ENCODE data around the gene GHRL. TPM values are rescaled to one million over a fixed set of nuclear protein-coding genes. Genes with fewer than 3 reads are reported as not detected.
"Not testable (repeated sequence)": the region's sequence is repeated elsewhere in the genome, so short reads cannot be mapped to it uniquely, and the experiment has no call there.

The GHRL gene
- total RNA-seq, 1 experiment from 2014 or later: not detected

DNA sequence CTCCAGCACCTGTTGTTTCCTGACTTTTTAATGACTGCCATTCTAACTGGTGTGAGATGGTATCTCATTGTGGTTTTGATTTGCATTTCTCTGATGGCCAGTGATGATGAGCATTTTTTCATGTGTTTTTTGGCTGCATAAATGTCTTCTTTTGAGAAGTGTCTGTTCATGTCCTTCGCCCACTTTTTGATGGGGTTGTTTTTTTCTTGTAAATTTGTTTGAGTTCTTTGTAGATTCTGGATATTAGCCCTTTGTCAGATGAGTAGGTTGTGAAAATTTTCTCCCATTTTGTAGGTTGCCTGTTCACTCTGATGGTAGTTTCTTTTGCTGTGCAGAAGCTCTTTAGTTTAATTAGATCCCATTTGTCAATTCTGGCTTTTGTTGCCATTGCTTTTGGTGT, 5.3 kb upstream of the GHRL start:
- not testable (repeated sequence) for DNase-seq; H3K27me3 ChIP-seq (ENCODE audit: control insufficient read depth, insufficient read depth, low read length); H3K4me3 ChIP-seq (ENCODE audit: insufficient read depth, low read depth, low read length)
- peaks cover 27% of the 10 kb centered on the region for H3K36me3 ChIP-seq (replicated peaks; ENCODE audit: control insufficient read depth, insufficient read depth, low read length)

DNA sequence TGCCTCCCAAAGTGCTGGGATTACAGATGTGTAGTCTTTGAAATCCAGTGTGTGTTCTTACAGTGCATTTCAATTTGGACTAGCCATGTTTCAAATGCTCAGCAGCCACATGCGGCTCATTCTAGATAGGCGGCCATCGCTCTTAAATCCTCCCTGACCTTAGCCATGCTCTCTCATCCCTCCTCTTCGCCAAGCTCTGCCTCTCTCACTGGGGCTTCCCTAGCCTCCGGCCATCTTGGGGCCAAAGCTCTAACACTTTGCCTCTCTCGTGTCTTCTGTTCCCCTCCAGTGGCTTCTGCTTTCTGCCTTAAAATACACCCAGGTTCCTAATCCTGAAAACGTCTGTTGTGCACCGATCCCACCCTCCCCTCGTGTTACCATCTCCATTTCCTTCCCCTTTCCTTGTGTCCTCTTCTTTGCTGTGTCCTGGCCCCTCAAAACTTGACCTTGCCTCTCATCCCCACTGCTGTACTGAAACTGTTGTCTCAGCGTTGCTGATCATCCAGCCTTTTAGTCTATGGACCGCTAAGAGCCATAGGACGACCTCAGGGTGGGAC, 1.4 kb upstream of the GHRL start:
- Histone ChIP-seq H3K27me3 (ENCODE audit: control insufficient read depth, insufficient read depth, low read length) (no peaks in the 10 kb centered on the region), H3K4me3 (ENCODE audit: insufficient read depth, low read depth, low read length) (no peak overlapping the region), H3K36me3 (replicated peaks; ENCODE audit: control insufficient read depth, insufficient read depth, low read length) (peaks cover 7% of the 10 kb centered on the region)
- no peak for DNase-seq

DNA sequence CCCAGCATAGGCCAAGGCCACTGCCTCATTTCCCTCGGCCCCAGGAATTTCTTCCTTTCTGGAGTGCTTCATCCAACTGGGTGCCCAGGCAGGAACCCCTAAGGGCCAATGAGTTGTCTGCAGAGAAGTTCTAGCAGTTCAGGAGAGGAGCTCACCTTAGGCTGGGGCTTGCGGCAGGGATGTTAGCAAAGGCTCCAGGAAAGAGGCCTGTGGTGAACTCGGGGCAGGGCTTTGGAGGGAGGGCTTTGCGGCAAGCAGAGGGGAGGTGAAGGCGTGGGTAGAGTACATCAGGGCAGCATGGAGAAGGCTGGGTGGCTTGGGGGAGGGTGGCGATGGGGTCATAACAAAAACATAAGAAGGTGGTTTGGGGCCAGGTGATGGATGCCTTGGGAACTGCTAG, 1.1 kb downstream of the GHRL start:
- Histone ChIP-seq H3K4me3 (ENCODE audit: insufficient read depth, low read depth, low read length) (no peak overlapping the region), H3K27me3 (ENCODE audit: control insufficient read depth, insufficient read depth, low read length) (no peaks in the 10 kb centered on the region), H3K36me3 (replicated peaks; ENCODE audit: control insufficient read depth, insufficient read depth, low read length) (peaks cover 13% of the 10 kb centered on the region)
- DNase-seq: no peak

DNA sequence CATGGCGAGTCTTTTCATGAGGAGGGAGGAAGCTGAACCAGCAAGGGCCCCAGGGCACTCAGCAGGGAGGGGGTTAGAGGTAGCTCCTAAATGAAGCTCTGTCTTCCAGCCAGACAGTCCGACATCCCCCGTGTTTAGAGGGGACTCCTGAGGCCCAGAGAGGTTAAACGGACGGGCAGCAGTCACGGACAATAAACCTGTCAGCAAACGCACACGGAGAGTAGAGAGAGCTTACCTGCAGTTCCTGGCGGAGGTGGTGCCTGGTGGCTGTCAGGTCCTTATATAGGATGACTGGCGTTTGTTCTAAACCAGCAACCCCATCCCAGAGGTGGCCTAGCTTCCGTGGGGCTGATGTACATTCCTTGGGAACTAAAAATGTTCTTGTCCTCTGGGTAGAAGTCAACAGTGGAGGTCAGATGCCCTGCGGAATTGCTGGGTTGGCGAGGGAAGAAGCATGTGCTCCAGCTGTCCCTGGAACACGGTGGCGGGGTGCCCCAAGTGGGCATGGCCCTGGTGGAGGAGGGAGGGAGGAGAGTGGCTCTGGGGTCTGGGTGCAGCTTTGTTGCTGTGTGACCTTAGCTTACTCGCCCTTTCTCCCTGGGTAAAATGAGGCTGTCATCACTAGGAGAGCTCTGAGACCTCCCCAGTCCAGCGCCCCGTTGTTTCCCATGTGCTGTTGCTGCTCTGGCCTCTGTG, 2.1 kb downstream of the GHRL start:
- DNase-seq: no peak
- Histone ChIP-seq H3K36me3 (replicated peaks; ENCODE audit: control insufficient read depth, insufficient read depth, low read length) (peaks cover 13% of the 10 kb centered on the region), H3K4me3 (ENCODE audit: insufficient read depth, low read depth, low read length) (no peak overlapping the region), H3K27me3 (ENCODE audit: control insufficient read depth, insufficient read depth, low read length) (no peaks in the 10 kb centered on the region)

DNA sequence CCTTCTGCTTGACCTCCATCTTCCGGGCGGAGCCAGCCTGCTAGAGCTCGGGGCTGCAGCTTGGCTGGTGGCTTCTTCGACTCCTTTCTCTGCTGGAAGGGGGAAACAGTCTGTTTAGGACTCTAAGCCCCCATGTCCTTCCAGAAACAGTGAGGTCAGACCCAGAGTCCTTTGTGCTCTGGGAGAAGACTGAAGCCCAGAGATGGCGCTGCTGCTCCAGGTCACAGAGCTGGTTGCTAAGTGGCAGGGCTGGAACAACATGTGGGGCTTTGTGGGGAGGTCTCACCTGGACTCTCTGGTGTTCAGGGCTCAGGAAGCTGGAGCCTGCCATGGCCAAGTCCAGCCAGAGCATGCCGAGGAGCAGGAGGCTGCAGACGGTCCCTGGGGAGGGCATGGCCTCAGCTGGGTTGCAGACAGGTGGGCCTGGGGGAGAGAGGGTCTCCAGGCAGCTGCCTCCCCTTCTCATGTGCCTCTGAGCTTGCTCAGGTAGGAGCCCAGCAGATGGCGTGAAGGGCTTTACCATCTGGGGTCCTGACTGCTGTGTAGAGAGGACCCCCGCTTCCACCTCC, 2.9 kb downstream of the GHRL start:
- Histone ChIP-seq H3K4me3 (ENCODE audit: insufficient read depth, low read depth, low read length) (no peak overlapping the region), H3K27me3 (ENCODE audit: control insufficient read depth, insufficient read depth, low read length) (no peaks in the 10 kb centered on the region), H3K36me3 (replicated peaks; ENCODE audit: control insufficient read depth, insufficient read depth, low read length) (peaks cover 13% of the 10 kb centered on the region)
- DNase-seq: no peak

DNA sequence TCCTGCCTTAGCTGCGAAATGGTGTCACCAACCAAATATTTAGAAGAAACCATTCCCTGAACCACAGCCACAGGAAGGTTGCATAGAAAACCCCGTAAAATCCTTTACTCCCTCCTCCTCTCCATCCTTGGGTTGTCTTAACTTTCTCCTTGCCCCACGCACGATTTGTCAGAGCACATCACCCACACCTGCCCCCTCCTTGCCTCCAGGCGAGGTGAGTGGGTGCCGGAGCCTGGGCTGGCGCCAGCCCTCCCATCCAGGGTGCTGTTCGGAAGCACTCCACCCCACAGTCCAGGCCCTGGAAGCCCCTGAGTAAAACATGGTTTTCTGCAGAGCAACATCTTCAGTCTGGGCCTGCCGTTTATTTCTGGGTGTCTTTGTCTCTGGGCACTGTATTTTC, 3.7 kb downstream of the GHRL start:
- Histone ChIP-seq H3K4me3 (ENCODE audit: insufficient read depth, low read depth, low read length) (no peak overlapping the region), H3K36me3 (replicated peaks; ENCODE audit: control insufficient read depth, insufficient read depth, low read length) (peaks cover 12% of the 10 kb centered on the region), H3K27me3 (ENCODE audit: control insufficient read depth, insufficient read depth, low read length) (no peaks in the 10 kb centered on the region)
- no peak for DNase-seq

DNA sequence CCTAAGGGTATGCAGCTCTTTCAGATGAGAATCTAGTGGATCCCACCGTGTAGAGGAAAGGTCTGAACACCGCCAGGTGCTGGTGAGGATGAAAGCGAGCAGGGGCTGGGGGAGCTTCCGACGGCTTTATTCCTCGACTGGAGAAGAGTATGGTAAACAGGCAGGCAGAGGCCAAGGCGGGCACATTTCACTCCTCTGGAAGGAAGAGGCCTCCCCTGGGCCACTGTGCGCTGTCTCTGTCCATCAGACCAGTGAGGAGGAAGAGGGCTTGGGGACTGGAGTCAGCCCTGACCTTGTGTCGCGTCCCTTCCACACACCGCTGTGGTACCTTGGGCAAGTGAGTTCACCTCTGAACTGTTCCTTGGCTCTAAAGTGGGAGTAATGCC, 4.2 kb downstream of the GHRL start:
- Histone ChIP-seq H3K27me3 (ENCODE audit: control insufficient read depth, insufficient read depth, low read length) (no peaks in the 10 kb centered on the region), H3K36me3 (replicated peaks; ENCODE audit: control insufficient read depth, insufficient read depth, low read length) (peaks cover 13% of the 10 kb centered on the region), H3K4me3 (ENCODE audit: insufficient read depth, low read depth, low read length) (no peak overlapping the region)
- no peak for DNase-seq

DNA sequence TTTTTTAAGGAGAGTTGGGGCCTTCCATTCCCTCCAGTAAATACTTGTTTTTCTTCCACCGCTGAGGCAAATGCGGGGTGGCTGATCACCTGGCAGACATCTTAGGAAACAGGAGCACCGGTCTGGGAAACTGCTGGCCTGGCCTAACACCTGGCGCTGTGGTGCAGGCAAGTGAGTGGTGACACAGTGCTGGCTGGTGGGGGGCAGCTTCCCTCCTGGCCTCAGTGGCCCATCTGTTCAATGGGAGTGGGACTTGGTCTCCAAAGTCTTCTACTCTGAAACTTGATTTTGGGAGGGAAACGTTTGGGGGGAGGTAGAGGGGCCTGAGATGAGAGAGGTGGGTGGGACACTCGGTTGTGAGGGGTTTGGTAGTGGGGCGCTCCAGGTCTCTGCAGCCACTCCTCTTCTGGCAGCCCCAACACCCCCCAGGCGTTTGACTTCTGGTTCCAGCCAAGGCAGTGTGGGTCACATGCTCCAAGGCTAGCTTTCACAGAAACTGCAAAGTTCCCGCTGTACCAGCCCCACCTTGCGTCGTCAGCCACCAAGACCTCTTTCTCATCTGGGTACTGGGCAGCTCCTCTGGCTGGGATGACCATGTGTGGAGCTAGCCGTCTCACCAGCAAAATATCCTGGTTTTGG, 4.7 kb downstream of the GHRL start:
- peaks cover 16% of the 10 kb centered on the region for H3K36me3 ChIP-seq (replicated peaks; ENCODE audit: control insufficient read depth, insufficient read depth, low read length)
- DNase-seq: no peak
- no peaks in the 10 kb centered on the region for H3K27me3 ChIP-seq (ENCODE audit: control insufficient read depth, insufficient read depth, low read length)
- no peak overlapping the region for H3K4me3 ChIP-seq (ENCODE audit: insufficient read depth, low read depth, low read length)

DNA sequence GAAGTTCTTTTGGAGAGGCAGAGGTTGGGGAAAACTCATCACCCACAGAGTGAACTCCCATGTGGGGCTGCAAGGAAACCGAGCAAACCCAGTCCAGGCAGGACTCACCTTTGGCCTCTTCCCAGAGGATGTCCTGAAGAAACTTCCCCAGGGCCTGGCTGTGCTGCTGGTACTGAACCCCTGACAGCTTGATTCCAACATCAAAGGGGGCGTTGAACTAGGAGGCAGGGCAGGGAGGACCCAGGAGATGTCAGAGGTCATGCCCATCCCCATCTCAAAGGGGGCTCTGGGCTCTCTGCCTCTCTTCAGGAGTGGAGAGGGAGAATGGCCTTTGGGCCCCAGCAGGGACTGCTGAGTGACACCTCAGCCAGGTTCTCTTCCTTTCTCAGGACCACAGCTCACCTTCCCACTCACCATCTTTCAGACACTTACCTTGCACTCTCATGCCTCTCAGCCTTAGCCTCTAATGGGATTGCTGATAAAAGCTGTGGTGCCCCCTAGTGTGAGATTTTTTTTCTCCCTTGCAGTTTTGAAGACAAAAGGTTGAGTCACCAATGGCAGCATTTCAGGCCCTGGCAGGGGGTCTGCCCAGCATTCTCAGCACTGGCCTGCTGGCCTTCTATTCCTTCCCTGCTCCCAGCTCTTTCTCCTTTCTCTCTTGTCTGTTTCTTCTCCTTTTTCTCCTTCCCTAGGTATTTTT, 6.0 kb downstream of the GHRL start:
- H3K27me3 ChIP-seq (ENCODE audit: control insufficient read depth, insufficient read depth, low read length): no peaks in the 10 kb centered on the region
- peak; percentile 79 for DNase-seq

DNA sequence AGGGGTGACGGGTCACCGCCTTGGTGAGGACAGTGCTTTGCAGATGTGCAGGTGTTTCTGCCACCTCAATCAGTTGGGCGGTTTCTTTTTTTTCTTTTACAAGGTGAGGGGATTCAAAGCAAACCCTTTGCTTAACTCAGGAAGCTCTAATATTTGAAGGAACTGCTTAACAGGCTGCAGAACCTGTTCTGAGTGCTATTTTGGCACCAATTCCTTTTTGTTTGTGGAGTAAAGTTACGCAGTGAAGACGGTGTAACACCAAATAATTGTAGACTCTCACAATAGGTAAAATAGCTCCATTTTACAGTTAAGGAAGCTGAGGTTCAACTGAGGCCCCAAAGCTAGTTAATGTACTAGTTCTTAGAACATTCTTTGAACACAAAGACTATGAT, 6.6 kb downstream of the GHRL start:
- H3K27me3 ChIP-seq (ENCODE audit: control insufficient read depth, insufficient read depth, low read length): no peaks in the 10 kb centered on the region
- DNase-seq: no peak

More for the DNA sequence above, 6.0 kb downstream of the GHRL start:
- peaks cover 12% of the 10 kb centered on the region for H3K36me3 ChIP-seq (replicated peaks; ENCODE audit: control insufficient read depth, insufficient read depth, low read length)
- no peak overlapping the region for H3K4me3 ChIP-seq (ENCODE audit: insufficient read depth, low read depth, low read length)

DNA sequence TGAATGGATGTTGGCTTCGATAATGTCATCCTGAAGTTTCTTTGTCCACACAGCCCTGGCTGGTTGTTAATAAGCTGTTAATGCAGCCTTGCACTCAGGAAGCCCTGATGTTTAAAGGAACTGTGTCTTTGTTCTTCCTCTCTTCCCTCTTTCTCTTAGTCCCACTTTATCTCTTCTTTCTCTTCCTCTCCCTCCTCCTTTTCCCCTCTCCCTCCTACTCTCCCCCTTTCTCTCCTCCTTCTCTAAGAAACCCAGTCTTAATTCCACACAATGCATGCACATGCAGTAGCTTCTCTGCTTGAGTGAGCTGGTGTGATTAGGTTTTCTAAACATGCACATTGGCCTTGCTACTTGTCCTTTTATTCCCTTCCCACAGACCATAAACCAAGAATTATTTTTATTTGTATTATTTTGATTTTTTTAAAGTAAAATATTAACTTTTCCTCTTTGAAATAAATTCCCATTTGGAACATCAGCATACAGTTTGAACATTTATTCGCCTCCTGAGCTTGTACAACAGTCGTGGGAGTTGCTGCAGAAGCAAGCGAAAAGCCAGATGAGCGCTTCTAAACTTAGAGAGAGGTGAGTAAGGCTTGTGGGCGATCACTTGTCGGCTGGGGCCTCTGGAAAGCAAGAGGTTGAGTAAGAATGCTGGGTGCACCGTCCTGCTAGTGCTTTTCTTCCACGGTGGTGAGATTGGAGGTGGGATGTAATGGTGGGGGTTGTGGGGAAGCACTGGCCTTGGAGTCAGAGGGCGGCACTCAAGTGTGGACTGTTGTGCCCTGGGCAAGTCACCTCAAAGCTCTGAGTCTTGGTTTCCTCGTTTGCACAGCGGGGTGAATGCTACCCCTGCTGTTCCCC, 7.2 kb downstream of the GHRL start:
- H3K36me3 ChIP-seq (replicated peaks; ENCODE audit: control insufficient read depth, insufficient read depth, low read length): peaks cover 14% of the 10 kb centered on the region
- DNase-seq: no peak
- H3K27me3 ChIP-seq (ENCODE audit: control insufficient read depth, insufficient read depth, low read length): no peaks in the 10 kb centered on the region
- no peak overlapping the region for H3K4me3 ChIP-seq (ENCODE audit: insufficient read depth, low read depth, low read length)

More for the DNA sequence above, 6.6 kb downstream of the GHRL start:
- H3K36me3 ChIP-seq (replicated peaks; ENCODE audit: control insufficient read depth, insufficient read depth, low read length): peaks cover 12% of the 10 kb centered on the region
- H3K4me3 ChIP-seq (ENCODE audit: insufficient read depth, low read depth, low read length): no peak overlapping the region

DNA sequence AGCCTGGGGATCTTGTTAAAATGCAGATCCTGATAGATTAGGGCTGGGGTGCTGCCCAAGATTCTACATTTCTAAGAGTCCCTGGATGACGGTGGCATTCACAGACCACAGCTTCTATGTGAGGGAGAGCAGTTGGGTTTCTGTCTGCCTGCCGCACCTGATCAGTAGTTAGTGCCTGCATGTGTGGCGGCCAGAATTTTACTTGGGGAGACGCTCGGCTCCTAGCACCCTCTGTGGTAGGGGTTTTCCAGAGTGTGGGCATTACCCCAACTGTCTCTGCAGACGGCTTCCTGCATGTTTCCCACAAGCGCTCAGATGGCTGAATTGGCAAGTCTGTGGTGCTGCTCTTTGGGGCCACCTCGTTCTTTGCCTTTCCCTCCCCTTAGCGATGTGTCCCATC, 8.3 kb downstream of the GHRL start:
- peaks cover 19% of the 10 kb centered on the region for H3K36me3 ChIP-seq (replicated peaks; ENCODE audit: control insufficient read depth, insufficient read depth, low read length)
- no peaks in the 10 kb centered on the region for H3K27me3 ChIP-seq (ENCODE audit: control insufficient read depth, insufficient read depth, low read length)
- no peak overlapping the region for H3K4me3 ChIP-seq (ENCODE audit: insufficient read depth, low read depth, low read length)
- no peak for DNase-seq

DNA sequence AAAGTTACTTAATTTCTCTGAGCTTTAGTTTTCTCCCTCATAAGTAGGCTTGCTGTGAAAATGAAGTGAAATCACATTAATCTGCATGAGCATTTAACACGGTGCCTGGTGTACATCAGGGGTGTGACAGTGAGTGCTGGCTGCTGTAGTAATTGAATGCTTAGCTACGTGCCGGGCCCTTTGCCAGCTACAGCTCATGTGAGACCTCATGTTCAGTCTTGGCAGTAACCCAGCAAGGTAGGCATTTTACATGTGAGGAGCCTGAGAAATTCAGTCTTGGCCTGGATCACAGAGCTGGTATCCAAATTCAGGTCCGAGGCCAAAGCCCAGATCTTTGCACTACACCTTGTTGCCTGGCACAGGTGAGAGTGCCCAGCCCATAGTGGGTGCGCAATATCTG, 9.1 kb downstream of the GHRL start:
- DNase-seq: no peak
- Histone ChIP-seq H3K36me3 (replicated peaks; ENCODE audit: control insufficient read depth, insufficient read depth, low read length) (peaks cover 22% of the 10 kb centered on the region), H3K4me3 (ENCODE audit: insufficient read depth, low read depth, low read length) (no peak overlapping the region), H3K27me3 (ENCODE audit: control insufficient read depth, insufficient read depth, low read length) (no peaks in the 10 kb centered on the region)

DNA sequence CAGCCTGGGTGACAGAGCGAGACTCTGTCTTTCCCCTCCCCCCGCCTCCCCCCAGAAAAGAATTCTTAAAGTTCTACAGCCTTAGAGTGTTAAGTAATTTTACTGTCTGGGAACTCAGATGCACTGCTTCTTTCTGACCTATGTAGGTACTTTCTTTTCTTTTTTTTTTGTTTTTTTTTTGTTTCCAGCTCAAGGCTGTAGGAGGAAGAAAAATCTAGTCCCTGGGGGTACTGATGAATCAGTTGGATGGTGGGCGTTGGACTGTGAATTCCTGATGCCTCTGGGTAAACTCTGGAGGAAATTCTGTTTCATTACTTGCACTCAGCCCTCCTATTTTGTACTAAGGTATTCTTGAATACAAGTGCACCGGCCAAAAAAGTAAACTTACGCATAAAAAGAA, 10.8 kb downstream of the GHRL start:
- no peak overlapping the region for H3K4me3 ChIP-seq (ENCODE audit: insufficient read depth, low read depth, low read length)
- no peak for DNase-seq
- H3K36me3 ChIP-seq (replicated peaks; ENCODE audit: control insufficient read depth, insufficient read depth, low read length): peaks cover 21% of the 10 kb centered on the region
- no peaks in the 10 kb centered on the region for H3K27me3 ChIP-seq (ENCODE audit: control insufficient read depth, insufficient read depth, low read length)
